Panc1 (cell line): ENCODE results near the gene CLK4.

Source experiments
- POLR2AphosphoS5 ChIP-seq: IDR thresholded peaks from 2 replicates; pipeline ENCODE4 v1.6.1; 2012; ENCODE audit warnings: mild to moderate bottlenecking, low read depth, low read length, moderate library complexity
- SIN3A ChIP-seq: IDR thresholded peaks from 2 replicates; pipeline ENCODE4 v1.6.1; 2012; ENCODE audit warnings: low read depth, mild to moderate bottlenecking, low read length, moderate library complexity, borderline replicate concordance; ENCODE audit not compliant: insufficient read depth
- TCF7L2 ChIP-seq: IDR thresholded peaks from 2 replicates; pipeline ENCODE4 v1.6.1; 2011; ENCODE audit warnings: mild to moderate bottlenecking, low read depth, low read length, inconsistent platforms
- TF ChIP-seq, protein P1 (sequence below): fragments of 450-650 bp; IDR thresholded peaks from 2 replicates; pipeline ENCODE4 v1.5.1; 2017; ENCODE audit warnings: mild to moderate bottlenecking

DNA sequence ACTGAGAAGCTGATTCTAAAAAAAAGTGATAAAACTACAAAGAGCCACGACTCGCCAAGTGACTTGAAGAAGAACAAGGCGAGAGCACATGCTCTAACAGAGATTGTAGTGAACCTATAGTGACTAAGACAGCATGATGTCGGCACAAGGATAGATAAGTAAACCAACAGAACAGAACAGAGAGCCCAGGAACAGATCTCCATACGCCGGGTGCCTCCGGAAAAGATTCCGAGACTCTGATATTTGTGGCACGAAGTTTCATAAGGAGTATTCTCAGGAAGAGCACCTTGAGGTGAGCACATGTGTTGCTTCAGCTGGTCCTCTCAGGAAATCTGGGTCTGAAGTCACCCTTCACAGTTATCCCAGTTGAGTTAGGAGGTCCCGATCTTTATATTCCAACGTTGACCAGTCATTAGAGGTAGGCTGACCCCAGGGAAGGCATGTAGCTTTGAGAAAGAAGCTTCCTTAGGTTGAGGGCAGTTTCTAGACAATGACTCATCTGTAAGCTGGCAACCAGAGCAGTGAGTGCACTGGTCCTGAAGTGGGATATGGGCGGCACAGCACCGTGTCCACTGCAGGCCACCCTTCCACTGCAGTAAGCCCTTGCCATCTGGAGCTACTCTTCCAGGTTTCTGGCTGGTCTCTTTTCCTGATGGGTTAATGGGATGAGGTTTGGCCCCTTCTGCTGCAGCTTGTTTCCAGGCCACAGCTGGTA lies 13.6 kb upstream of the CLK4 start:
- TF ChIP-seq, protein P1, sequence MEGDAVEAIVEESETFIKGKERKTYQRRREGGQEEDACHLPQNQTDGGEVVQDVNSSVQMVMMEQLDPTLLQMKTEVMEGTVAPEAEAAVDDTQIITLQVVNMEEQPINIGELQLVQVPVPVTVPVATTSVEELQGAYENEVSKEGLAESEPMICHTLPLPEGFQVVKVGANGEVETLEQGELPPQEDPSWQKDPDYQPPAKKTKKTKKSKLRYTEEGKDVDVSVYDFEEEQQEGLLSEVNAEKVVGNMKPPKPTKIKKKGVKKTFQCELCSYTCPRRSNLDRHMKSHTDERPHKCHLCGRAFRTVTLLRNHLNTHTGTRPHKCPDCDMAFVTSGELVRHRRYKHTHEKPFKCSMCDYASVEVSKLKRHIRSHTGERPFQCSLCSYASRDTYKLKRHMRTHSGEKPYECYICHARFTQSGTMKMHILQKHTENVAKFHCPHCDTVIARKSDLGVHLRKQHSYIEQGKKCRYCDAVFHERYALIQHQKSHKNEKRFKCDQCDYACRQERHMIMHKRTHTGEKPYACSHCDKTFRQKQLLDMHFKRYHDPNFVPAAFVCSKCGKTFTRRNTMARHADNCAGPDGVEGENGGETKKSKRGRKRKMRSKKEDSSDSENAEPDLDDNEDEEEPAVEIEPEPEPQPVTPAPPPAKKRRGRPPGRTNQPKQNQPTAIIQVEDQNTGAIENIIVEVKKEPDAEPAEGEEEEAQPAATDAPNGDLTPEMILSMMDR: no peak
- TF ChIP-seq POLR2AphosphoS5 (no peak), SIN3A (no peak), TCF7L2 (no peak)
